ENCODE results near the gene CFAP61. TPM values are rescaled to one million over a fixed set of nuclear protein-coding genes. Genes with fewer than 3 reads are reported as not detected.

CFAP61 gene
- polyA plus RNA-seq, 4 donors, result 0.12 to 5.3 (median 3.9) TPM

- no peak for DNase-seq (ENCODE audit: low read depth in 4 of 4, low spot score in 3 of 4)
These were observed 207.2 kb downstream of the CFAP61 start for GRCh38 chr20:20259533-20259932.

GRCh38 chr20:20261159-20261558 is 208.8 kb downstream of the CFAP61 start:
- DNase-seq (ENCODE audit: low read depth in 4 of 4, low spot score in 3 of 4), result no peak

- DNase-seq (ENCODE audit: low read depth in 4 of 4, low spot score in 3 of 4), result no peak
These were observed 212.9 kb downstream of the CFAP61 start for GRCh38 chr20:20265210-20265609.

DNA sequence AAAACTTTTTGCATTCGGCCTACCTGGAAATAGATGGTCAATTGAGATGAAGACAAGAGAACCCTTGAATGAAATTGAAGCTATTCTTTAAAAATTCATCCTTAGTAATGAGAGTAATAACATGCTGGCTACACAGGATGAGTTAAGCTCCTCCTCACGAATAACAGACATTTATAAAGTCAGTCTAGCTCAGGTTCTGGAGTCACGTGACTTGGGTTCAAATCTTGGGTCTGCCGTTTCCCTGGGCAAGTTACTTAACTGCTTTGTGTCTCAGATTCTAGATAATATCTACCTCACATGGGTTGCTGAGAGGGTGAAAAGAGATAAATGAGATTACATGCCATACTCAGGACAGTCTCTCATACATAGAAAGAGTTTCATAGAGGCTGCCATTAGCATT is 214.2 kb downstream of the CFAP61 start:
- no peak for DNase-seq (ENCODE audit: low read depth in 4 of 4, low spot score in 3 of 4)

DNA sequence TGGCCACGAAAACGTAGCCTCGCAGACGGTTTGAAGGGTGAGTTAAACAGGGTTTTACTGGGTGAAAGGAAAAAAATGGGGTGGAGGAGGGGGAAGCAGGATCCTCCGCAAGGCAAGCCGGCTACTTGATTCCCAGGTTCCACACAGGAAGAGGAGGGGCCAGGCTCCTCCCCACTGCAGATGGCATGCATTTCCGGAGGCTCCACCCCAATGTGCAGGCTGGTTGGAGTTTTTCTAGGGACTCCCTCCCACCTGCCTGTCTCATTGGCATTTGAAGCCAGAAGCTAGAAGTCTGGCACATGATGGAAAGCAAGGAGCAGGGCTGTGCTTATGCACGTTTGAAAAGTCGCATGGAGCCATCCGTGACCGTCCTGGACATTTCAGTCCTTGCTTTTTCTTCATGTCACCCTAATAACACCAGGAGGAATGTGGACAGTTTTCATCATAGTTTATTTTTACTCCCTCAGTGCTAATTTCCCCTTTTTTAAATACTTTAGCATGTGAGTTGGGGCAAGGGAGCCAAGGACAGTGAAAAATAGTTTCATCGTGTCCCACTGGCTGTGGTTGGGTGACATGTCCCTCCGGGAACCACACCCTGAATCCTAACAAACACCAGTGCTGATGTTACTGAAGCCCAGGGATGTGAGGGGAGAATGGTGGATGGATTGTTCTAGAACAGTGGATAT is 215.5 kb downstream of the CFAP61 start:
- no peak for DNase-seq (ENCODE audit: low read depth in 4 of 4, low spot score in 3 of 4)

GRCh38 chr20:20271271-20271670 is 218.9 kb downstream of the CFAP61 start:
- DNase-seq (ENCODE audit: low read depth in 4 of 4, low spot score in 3 of 4), result no peak

- no peak for DNase-seq (ENCODE audit: low read depth in 4 of 4, low spot score in 3 of 4)
These were observed 220.4 kb downstream of the CFAP61 start for GRCh38 chr20:20272686-20273085.

- no peak for DNase-seq (ENCODE audit: low read depth in 4 of 4, low spot score in 3 of 4)
These were observed 221.0 kb downstream of the CFAP61 start for GRCh38 chr20:20273286-20273685.

DNA sequence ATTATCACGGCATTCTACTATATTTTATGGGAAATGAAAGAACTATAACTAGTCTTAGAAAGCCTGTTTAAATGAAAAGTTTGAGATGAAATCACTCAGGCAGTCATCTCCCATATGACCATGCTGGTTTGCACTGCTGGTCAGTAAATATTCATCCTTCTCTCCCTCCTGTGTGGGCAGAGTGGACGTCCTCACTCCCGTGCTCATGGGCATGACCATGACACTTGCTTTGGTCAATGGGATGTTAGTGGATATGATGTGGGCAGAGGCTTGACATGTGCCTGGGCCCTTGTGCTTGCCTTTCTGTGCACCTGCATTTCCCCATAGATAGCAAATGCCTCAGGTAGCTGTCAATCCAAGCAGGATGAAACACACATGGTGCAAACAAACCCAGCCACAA is 222.5 kb downstream of the CFAP61 start:
- DNase-seq (ENCODE audit: low read depth in 4 of 4, low spot score in 3 of 4), result no peak

DNA sequence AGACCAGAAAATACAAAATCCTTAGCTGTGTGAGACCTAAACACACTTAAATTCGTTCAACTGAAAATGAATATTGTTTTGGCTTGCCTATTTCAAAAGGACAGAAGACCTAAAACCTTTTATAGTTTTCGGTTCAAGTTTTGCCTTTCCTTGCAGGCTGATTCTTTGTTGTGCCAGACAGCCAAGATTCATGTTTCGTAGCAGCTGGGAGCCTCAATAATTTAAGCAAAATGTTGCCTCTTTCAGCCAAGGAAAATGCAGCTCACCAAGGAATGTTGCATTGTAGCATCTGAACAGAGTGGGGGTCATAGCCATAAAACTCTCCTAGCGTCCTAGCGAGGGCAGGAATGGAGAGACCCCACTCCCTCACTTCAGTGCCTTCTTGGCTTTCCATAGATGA is 223.3 kb downstream of the CFAP61 start:
- peak in 1 of 4 donors; percentile 4 for DNase-seq (ENCODE audit: low read depth in 4 of 4, low spot score in 3 of 4)

GRCh38 chr20:20276811-20277530 is 224.6 kb downstream of the CFAP61 start:
- no peak for DNase-seq (ENCODE audit: low read depth in 4 of 4, low spot score in 3 of 4)

- DNase-seq (ENCODE audit: low read depth in 4 of 4, low spot score in 3 of 4), result no peak
These were observed 225.6 kb downstream of the CFAP61 start for GRCh38 chr20:20277894-20278335.

DNA sequence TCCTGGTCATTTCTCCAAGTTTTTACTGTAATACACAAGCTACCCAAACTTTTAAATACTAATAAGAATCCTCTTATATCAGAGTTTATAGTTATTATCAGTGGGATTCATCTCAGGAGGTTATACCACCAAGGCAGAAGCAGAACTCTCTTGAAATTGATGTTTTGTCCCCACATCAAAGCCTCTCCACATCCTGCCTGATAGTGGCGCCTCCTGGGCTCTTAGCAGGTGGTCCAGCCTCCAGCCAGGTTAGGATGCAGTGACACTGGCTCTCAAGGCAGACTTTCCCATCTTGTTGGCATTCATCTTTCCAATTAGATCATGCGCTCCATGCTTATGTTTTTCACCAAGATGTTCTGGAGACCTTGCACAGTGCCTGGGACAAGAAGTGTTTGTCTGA is 233.7 kb downstream of the CFAP61 start:
- no peak for DNase-seq (ENCODE audit: low read depth in 4 of 4, low spot score in 3 of 4)

DNA sequence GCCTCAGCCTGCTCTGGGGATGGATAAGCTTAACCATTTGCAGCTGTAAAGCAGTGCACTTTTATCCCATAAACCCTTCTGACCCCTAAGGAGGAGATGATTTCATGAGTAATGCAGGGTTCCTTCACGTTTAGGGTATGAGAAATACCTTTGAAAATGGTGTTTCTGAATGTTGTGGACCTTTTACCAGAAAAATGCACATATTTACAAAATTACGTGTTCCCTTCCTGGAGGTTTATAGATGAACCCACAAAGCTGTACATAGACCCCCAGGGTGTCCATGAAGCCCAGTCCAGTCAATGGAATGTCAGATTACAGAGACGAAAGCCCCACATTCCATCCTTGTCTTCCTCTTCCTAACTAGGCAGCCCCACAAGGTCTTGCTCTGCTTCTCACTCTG is 237.0 kb downstream of the CFAP61 start:
- no peak for DNase-seq (ENCODE audit: low read depth in 4 of 4, low spot score in 3 of 4)

DNA sequence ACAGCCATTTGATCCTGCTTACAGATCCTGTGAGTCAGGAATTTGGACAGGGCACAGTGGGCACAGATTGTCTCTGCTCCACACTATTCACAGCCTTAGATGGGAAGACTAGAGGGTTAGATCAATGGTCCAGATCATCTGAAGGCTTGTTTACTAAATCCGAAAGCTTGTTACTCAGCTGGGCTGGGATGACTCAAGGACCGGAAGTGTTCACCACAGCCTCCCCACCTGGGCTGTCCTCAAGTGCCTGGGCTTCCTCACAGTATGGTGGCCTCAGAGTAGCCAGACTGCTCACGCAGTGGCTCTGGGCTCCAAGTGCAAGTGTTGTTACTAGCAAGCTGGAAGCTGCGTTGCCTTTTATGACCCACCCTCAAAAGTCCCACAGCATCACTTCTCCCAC is 240.1 kb downstream of the CFAP61 start:
- no peak for DNase-seq (ENCODE audit: low read depth in 4 of 4, low spot score in 3 of 4)

DNA sequence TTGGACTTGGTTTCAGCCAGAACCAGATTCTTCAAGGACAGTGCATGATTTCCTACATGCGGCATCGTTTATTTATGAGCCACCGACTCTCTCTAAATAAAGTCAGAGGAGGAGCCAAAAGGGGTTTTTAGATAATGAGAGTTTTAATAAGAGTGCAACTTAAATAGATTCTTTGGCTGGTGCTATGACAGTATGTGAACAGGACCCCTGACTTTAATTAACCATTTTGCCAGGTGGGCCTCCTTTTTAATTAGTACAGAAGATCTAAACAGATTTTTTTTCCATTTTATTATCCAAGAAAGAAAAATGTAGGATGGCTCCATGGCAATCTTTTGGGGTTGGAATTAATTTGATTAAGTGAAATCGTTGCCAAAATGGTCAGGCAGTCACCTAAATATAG is 240.8 kb downstream of the CFAP61 start:
- DNase-seq (ENCODE audit: low read depth in 4 of 4, low spot score in 3 of 4), result no peak

DNA sequence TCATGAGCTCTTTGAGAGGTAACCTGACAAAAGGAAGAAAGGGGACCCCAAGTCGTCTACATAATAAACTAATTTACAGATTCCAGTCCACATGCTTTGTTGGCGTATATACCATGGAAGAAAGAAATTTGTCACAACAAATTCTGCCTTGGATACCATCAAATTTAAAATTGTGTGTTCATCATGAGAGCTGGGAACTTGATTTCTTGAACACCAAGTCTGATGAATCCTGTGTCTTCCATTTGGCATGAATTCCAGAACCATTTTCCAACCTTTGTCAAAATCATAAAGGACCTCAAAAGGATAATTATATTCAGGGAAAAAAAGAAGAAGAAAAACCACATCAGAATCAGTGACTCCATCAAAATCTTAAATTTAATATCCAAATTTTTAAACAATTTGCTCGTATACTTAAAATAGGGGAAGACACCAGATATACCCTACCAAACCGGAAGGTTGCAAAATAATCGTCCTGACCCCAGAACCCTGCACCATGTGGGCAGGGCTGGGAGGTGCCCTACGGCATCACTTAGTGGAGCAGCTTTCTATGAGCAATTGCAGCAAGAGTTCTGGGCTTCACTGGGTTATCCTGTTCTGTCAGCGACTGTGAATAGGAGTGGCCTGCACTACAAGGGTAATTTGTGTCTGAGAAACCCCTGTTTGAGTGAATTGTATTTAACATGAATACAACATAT is 241.5 kb downstream of the CFAP61 start:
- DNase-seq (ENCODE audit: low read depth in 4 of 4, low spot score in 3 of 4), result no peak

DNA sequence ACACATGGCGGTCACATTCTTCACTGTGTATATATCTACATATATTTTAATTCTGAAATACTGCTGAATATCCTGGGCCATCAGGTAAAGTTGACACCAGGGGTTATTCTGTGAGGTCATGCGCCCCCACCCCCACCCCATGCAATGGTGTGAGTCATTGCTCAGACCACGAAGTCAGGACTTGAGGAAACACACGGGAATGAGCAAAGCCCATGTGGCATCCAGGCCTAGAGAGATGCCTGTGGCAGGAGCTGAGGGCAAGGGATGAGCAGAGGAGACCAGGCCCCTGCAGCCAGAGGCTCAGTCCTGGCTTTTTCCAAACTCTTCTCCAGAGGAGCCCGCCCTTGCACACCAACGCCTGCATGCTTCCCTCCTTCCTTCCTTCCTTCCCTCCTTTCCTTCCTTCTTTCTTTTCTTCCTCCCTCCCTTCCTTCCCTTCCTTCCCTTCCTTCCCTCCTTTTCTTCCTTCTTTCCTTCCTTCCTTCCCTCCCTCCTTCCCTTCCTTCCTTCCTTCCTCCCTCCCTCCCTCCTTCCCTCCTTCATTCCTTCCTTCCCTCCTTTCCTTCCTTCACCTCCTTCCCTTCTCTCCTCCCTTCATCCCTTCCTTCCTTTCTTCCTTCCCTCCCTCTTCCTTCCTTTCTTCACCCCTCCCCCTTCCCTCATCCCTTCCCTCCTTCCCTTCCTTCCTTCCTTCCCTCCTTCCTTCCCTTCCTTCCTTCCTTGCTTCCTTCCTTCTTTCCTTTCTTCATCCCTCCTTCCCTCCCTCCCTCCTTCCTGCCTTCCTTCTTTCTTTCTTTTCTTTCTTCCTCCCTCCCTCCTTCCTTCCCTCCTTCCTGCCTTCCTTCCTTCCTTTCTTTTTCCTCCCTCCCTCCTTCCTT is 243.5 kb downstream of the CFAP61 start:
- no peak for DNase-seq (ENCODE audit: low read depth in 4 of 4, low spot score in 3 of 4)

DNA sequence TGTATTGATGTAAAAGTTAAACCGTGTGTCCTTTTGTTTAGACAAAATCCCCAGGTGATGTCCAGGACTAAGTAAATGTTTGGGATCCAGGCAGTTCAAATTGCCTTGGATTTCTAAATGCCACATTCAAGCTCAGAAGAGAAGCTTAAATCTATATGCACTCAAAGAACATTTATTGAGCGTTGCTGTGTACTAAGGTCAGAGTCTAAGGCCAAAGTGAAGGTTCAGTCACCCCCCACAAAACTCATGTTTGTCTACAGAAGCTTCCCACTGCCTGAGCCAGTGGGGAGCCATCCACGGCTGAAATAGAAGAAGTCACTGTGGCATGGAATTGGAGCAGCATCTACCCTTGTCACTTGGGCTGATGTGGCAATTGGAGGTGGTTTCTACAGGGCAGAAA is 244.8 kb downstream of the CFAP61 start:
- DNase-seq (ENCODE audit: low read depth in 4 of 4, low spot score in 3 of 4), result no peak

DNA sequence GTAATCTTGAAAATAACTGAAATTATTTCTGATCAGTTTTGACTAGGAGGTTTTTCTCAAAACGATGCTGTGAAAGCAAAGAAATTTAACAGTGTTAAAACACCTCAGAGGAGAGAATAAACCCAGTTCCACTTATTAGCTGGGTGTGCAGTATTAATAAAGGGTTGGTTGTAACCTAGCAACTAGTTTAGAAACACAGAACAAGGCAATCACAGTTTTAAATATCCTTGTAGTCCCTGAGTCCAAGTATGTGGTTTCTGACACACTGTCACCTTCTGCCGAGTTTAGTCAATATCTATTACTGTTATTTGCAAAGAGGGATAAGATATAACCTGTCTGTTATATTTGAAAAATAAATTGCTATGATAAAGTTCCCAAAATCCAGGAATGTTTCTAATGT is 245.4 kb downstream of the CFAP61 start:
- DNase-seq (ENCODE audit: low read depth in 4 of 4, low spot score in 3 of 4), result no peak

DNA sequence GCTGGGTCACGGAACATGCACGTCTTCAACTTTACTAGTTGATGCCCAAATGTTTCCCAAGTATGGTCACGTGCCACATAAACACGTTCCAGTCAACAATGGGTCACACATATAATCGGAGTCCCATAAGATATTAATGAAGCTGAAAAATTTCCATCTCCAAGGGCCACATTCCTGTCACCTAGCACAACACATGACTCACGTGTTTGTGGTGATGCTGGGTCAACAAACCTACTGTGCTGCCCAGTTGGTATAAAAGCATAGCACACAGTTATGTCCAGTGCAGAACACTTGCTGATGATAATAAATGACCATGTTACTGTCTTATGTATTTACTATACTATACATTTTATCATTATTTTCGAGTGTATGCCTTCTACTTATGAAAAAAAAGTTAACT is 247.6 kb downstream of the CFAP61 start:
- no peak for DNase-seq (ENCODE audit: low read depth in 4 of 4, low spot score in 3 of 4)
